Neuronal stem cell (in vitro differentiated cells): ENCODE data around the gene CMSS1.

Experiments
- DNase-seq: peaks from one replicate; pipeline ENCODE4 v3.0.0-alpha.2; 2013; ENCODE audit warnings: low spot score
- H2AFZ ChIP-seq: one replicate; pipeline ENCODE4 v1.6.1; 2013; ENCODE audit warnings: mild to moderate bottlenecking, low read length, inconsistent platforms
- H2AK5ac ChIP-seq: 2 replicates; pipeline ENCODE4 v1.6.1; 2013; ENCODE audit warnings: low read depth, mild to moderate bottlenecking, inconsistent platforms, low read length, moderate library complexity, mixed read lengths
- H2BK120ac ChIP-seq: 2 replicates; pipeline ENCODE4 v1.6.1; 2013; ENCODE audit warnings: low read depth, mild to moderate bottlenecking, inconsistent platforms, low read length, moderate library complexity, mixed read lengths
- H2BK12ac ChIP-seq: one replicate; pipeline ENCODE4 v1.6.1; 2013; ENCODE audit warnings: low read length, inconsistent platforms
- H2BK15ac ChIP-seq: 2 replicates; pipeline ENCODE4 v1.6.1; 2013; ENCODE audit warnings: mild to moderate bottlenecking, low read length, inconsistent platforms, mixed read lengths
- H2BK5ac ChIP-seq: one replicate; pipeline ENCODE4 v1.6.1; 2013; ENCODE audit warnings: inconsistent platforms, mild to moderate bottlenecking, low read length, moderate library complexity
- H3K14ac ChIP-seq: one replicate; pipeline ENCODE4 v1.6.1; 2013; ENCODE audit warnings: low read length, inconsistent platforms
- H3K18ac ChIP-seq: 2 replicates; pipeline ENCODE4 v1.6.1; 2013; ENCODE audit warnings: low read length, inconsistent platforms
- H3K23ac ChIP-seq: 2 replicates; pipeline ENCODE4 v1.6.1; 2013; ENCODE audit warnings: low read depth, mild to moderate bottlenecking, mixed read lengths, low read length, inconsistent platforms; ENCODE audit not compliant: poor library complexity
- H3K27ac ChIP-seq: replicated peaks from 3 replicates; pipeline ENCODE4 v1.5.1; 2013; ENCODE audit warnings: low read length, inconsistent platforms
- H3K27me3 ChIP-seq, 3 experiments: 2 replicates each; pipeline ENCODE4 v1.6.1; 2013; ENCODE audit warnings: low read length in 3 of 3, mild to moderate bottlenecking in 2 of 3, inconsistent platforms in 1 of 3, low read depth in 1 of 3, mixed read lengths in 1 of 3, moderate library complexity in 1 of 3; ENCODE audit not compliant: control insufficient read depth in 3 of 3, insufficient read depth in 3 of 3
- H3K36me3 ChIP-seq, 2 donors: replicated peaks in 1 of 2; 2 replicates each; pipeline ENCODE4 v1.6.1; 2013; ENCODE audit warnings: low read length in 2 of 2; ENCODE audit not compliant: control insufficient read depth in 2 of 2, insufficient read depth in 2 of 2
- H3K4ac ChIP-seq: 2 replicates; pipeline ENCODE4 v1.6.1; 2013; ENCODE audit warnings: inconsistent platforms, mild to moderate bottlenecking, low read length, moderate library complexity
- H3K4me1 ChIP-seq, 2 donors: 1 replicate in 1 of 2; 2 replicates in 1 of 2; pipeline ENCODE4 v1.6.1; 2013; ENCODE audit warnings: low read length in 2 of 2, low read depth in 1 of 2; ENCODE audit not compliant: control insufficient read depth in 2 of 2, insufficient read depth in 1 of 2
- H3K4me2 ChIP-seq: one replicate; pipeline ENCODE4 v1.6.1; 2013; ENCODE audit warnings: mild to moderate bottlenecking, low read length, inconsistent platforms; ENCODE audit not compliant: insufficient read depth, poor library complexity, severe bottlenecking
- H3K4me3 ChIP-seq, 2 donors: 2 replicates each; pipeline ENCODE4 v1.5.1; 2013; ENCODE audit warnings: low read length in 2 of 2, mild to moderate bottlenecking in 2 of 2, inconsistent platforms in 1 of 2, moderate library complexity in 1 of 2
- H3K79me1 ChIP-seq: one replicate; pipeline ENCODE4 v1.6.1; 2013; ENCODE audit warnings: low read depth, mild to moderate bottlenecking, inconsistent platforms, low read length, moderate library complexity
- H3K9ac ChIP-seq: one replicate; pipeline ENCODE4 v1.6.1; 2013; ENCODE audit warnings: mild to moderate bottlenecking, low read depth, low read length, inconsistent platforms; ENCODE audit not compliant: poor library complexity
- H3K9me3 ChIP-seq, 2 donors: replicated peaks in 1 of 2; 2 replicates each; pipeline versions ENCODE3 to v1.6.1; 2013; ENCODE audit warnings: low read length in 2 of 2, mild to moderate bottlenecking in 2 of 2, inconsistent platforms in 1 of 2, low read depth in 1 of 2, mixed read lengths in 1 of 2, moderate library complexity in 1 of 2; ENCODE audit not compliant: control insufficient read depth in 2 of 2, insufficient read depth in 1 of 2
- H4K8ac ChIP-seq: one replicate; pipeline ENCODE4 v1.6.1; 2013; ENCODE audit warnings: low read depth, mild to moderate bottlenecking, inconsistent platforms, low read length, moderate library complexity
- H4K91ac ChIP-seq: one replicate; pipeline ENCODE4 v1.6.1; 2013; ENCODE audit warnings: low read length, low read depth, mild to moderate bottlenecking, inconsistent platforms; ENCODE audit not compliant: poor library complexity
- WGBS, 2 donors: extraction: QIAGEN DNeasy Blood & Tissue Kit; methylation state at CpG; one replicate each; pipeline ENCODE4 v1.1.7; 2013; ENCODE audit warnings: missing lambda C conversion rate in 2 of 2, mixed read lengths in 1 of 2; ENCODE audit not compliant: insufficient read length in 2 of 2, insufficient replicate concordance in 1 of 2; ENCODE audit errors: extremely low coverage in 2 of 2; 5-methylcytosine and 5-hydroxymethylcytosine counted together

CMSS1 gene

GRCh38 chr3:99884484-99884883 lies 66.8 kb downstream of the CMSS1 start:
- Histone ChIP-seq H2AFZ (no peak overlapping the region), H3K9ac (no peak overlapping the region)
- no peak for DNase-seq

GRCh38 chr3:99885085-99885484 lies 67.4 kb downstream of the CMSS1 start:
- Histone ChIP-seq H3K9me3 (peaks cover 0 to 2% of the 10 kb centered on the region in 2 donors), H3K18ac (no peak overlapping the region), H3K27me3 (no peaks in the 10 kb centered on the region), H2BK120ac (no peak overlapping the region), H3K79me1 (no peaks in the 10 kb centered on the region), H3K36me3 (no peaks in the 10 kb centered on the region), H2BK12ac (no peak overlapping the region), H2AFZ (no peak overlapping the region), H2BK15ac (no peak overlapping the region), H2AK5ac (no peak overlapping the region), H3K23ac (no peak overlapping the region), H3K9ac (no peak overlapping the region), H4K8ac (no peak overlapping the region), H2BK5ac (no peak overlapping the region), H4K91ac (no peak overlapping the region), H3K4ac (no peak overlapping the region), H3K4me1 (peaks cover 2 to 11% of the 10 kb centered on the region in 2 donors), H3K27ac (no peak overlapping the region), H3K14ac (no peak overlapping the region), H3K4me2 (no peak overlapping the region), H3K4me3 (no peak overlapping the region)
- WGBS, 2 donors, result no CpG with 5 or more reads among the region's 1 CpG
- DNase-seq, result no peak

More at GRCh38 chr3:99884484-99884883, 66.8 kb downstream of the CMSS1 start:
- Histone ChIP-seq H4K91ac (no peak overlapping the region), H3K4me1 (peaks cover 2 to 11% of the 10 kb centered on the region in 2 donors), H2AK5ac (no peak overlapping the region), H2BK15ac (no peak overlapping the region), H3K27me3 (no peaks in the 10 kb centered on the region), H3K36me3 (no peaks in the 10 kb centered on the region), H3K14ac (no peak overlapping the region), H3K23ac (no peak overlapping the region), H2BK120ac (no peak overlapping the region), H3K4me2 (no peak overlapping the region), H3K9me3 (peaks cover 0 to 2% of the 10 kb centered on the region in 2 donors), H3K18ac (no peak overlapping the region), H3K4me3 (no peak overlapping the region), H3K4ac (no peak overlapping the region), H2BK5ac (no peak overlapping the region), H2BK12ac (no peak overlapping the region), H3K79me1 (no peaks in the 10 kb centered on the region), H3K27ac (no peak overlapping the region), H4K8ac (no peak overlapping the region)
- WGBS, 2 donors, result no CpG with 5 or more reads among the region's 2 CpGs

GRCh38 chr3:99885851-99886250 lies 68.2 kb downstream of the CMSS1 start:
- no peak for DNase-seq
- no peak overlapping the region for H3K27ac ChIP-seq

GRCh38 chr3:99891610-99892285 lies 74.1 kb downstream of the CMSS1 start:
- Histone ChIP-seq H3K4ac (no peak overlapping the region), H3K79me1 (no peaks in the 10 kb centered on the region), H2AFZ (no peak overlapping the region), H2BK12ac (no peak overlapping the region), H3K23ac (no peak overlapping the region), H3K9me3 (peaks cover 0 to 2% of the 10 kb centered on the region in 2 donors), H3K36me3 (no peaks in the 10 kb centered on the region), H3K9ac (no peak overlapping the region), H3K4me3 (no peak overlapping the region), H2BK5ac (no peak overlapping the region), H3K14ac (no peak overlapping the region), H3K18ac (no peak overlapping the region), H3K27me3 (no peaks in the 10 kb centered on the region), H4K8ac (no peak overlapping the region), H3K4me1 (peaks cover 0 to 6% of the 10 kb centered on the region in 2 donors), H2BK15ac (no peak overlapping the region), H2BK120ac (no peak overlapping the region), H3K4me2 (no peak overlapping the region), H4K91ac (no peak overlapping the region), H3K27ac (no peak overlapping the region), H2AK5ac (no peak overlapping the region)
- no peak for DNase-seq
- WGBS, 2 donors, result no CpG with 5 or more reads among the region's 2 CpGs

More at GRCh38 chr3:99885851-99886250, 68.2 kb downstream of the CMSS1 start:
- peaks cover 2 to 11% of the 10 kb centered on the region in 2 donors for H3K4me1 ChIP-seq
- H4K8ac ChIP-seq, result no peak overlapping the region
- H2BK12ac ChIP-seq, result no peak overlapping the region
- H3K4me2 ChIP-seq, result no peak overlapping the region
- no peak overlapping the region for H3K23ac ChIP-seq
- H4K91ac ChIP-seq, result no peak overlapping the region
- no peak overlapping the region for H2BK120ac ChIP-seq
- no peaks in the 10 kb centered on the region for H3K79me1 ChIP-seq
- no peak overlapping the region for H3K4me3 ChIP-seq
- H2AK5ac ChIP-seq, result no peak overlapping the region
- no CpG with 5 or more reads among the region's 3 CpGs for WGBS, 2 donors
- no peak overlapping the region for H2AFZ ChIP-seq
- H3K14ac ChIP-seq, result no peak overlapping the region
- H3K27me3 ChIP-seq, result no peaks in the 10 kb centered on the region
- H2BK5ac ChIP-seq, result no peak overlapping the region
- no peak overlapping the region for H3K18ac ChIP-seq
- H3K9me3 ChIP-seq, result peaks cover 0 to 2% of the 10 kb centered on the region in 2 donors
- no peak overlapping the region for H3K9ac ChIP-seq
- H3K4ac ChIP-seq, result no peak overlapping the region
- H3K36me3 ChIP-seq, result no peaks in the 10 kb centered on the region
- no peak overlapping the region for H2BK15ac ChIP-seq
